MM.1S (cell line): Measurements from ENCODE around the gene MZF1.
A peak's percentile ranks its signal among the peaks of the same experiment; 100 is the strongest.

Experiments
- DNase-seq: peaks from one replicate; pipeline ENCODE4 v3.0.0-alpha.2; 2015
- H2AFZ ChIP-seq: fragments of 300-600 bp; sonication (generic); 2 replicates; pipeline ENCODE4 v1.6.0; 2016; ENCODE audit warnings: antibody characterized with exemption, low read length
- H3F3A ChIP-seq: fragments of 300-600 bp; sonication (generic); 2 replicates; pipeline ENCODE4 v1.6.1; 2016; ENCODE audit warnings: mild to moderate bottlenecking, antibody characterized with exemption, low read length, moderate library complexity, mixed read lengths; ENCODE audit not compliant: insufficient read depth
- H3K27ac ChIP-seq: fragments of 300-600 bp; sonication (generic); 2 replicates; pipeline ENCODE4 v1.5.1; 2016; ENCODE audit warnings: mild to moderate bottlenecking, low read length
- H3K27me3 ChIP-seq: fragments of 300-600 bp; sonication (generic); replicated peaks from 2 replicates; pipeline ENCODE4 v1.6.0; 2016; ENCODE audit warnings: low read length; ENCODE audit not compliant: insufficient read depth
- H3K36me3 ChIP-seq: fragments of 300-600 bp; sonication (generic); replicated peaks from 2 replicates; pipeline ENCODE4 v1.6.1; 2016; ENCODE audit warnings: mild to moderate bottlenecking, low read length, mixed read lengths; ENCODE audit not compliant: insufficient read depth
- H3K4me1 ChIP-seq: fragments of 300-600 bp; sonication (generic); 2 replicates; pipeline ENCODE4 v1.6.1; 2016; ENCODE audit warnings: low read length, mixed read lengths
- H3K4me2 ChIP-seq: fragments of 300-600 bp; sonication (generic); 2 replicates; pipeline ENCODE4 v1.6.0; 2016; ENCODE audit warnings: low read depth, low read length
- H3K4me3 ChIP-seq: fragments of 300-600 bp; sonication (generic); 2 replicates; pipeline ENCODE4 v1.5.1; 2016; ENCODE audit warnings: low read length, mixed read lengths
- H3K79me2 ChIP-seq: fragments of 300-600 bp; sonication (generic); 2 replicates; pipeline ENCODE4 v1.6.1; 2016; ENCODE audit warnings: mixed run types, low read length, mixed read lengths
- H3K9ac ChIP-seq: fragments of 300-600 bp; sonication (generic); 2 replicates; pipeline ENCODE4 v1.6.1; 2016; ENCODE audit warnings: low read length, mixed read lengths
- H3K9me2 ChIP-seq: fragments of 300-600 bp; sonication (generic); replicated peaks from 2 replicates; pipeline ENCODE4 v1.6.1; 2016; ENCODE audit warnings: mild to moderate bottlenecking, low read length, mixed read lengths; ENCODE audit not compliant: insufficient read depth
- H3K9me3 ChIP-seq: fragments of 300-600 bp; sonication (generic); replicated peaks from 2 replicates; pipeline ENCODE4 v1.6.1; 2016; ENCODE audit warnings: mild to moderate bottlenecking, low read length, mixed read lengths; ENCODE audit not compliant: insufficient read depth
- H4K20me1 ChIP-seq: fragments of 300-600 bp; sonication (generic); 2 replicates; pipeline ENCODE4 v1.6.1; 2016; ENCODE audit warnings: mild to moderate bottlenecking, low read length, moderate library complexity, mixed read lengths; ENCODE audit not compliant: insufficient read depth
- EZH2 ChIP-seq: fragments of 300-600 bp; sonication (generic); optimal IDR thresholded peaks from 2 replicates; pipeline ENCODE3; 2017; ENCODE audit warnings: low read depth, mild to moderate bottlenecking, antibody characterized with exemption, low read length, mixed read lengths
- EZH2phosphoT487 ChIP-seq: fragments of 300-600 bp; sonication (generic); IDR thresholded peaks from 2 replicates; pipeline ENCODE4 v1.6.1; 2018; ENCODE audit warnings: antibody characterized with exemption, low read length
- TF ChIP-seq, protein P1 (sequence below): fragments of 300-600 bp; sonication (generic); IDR thresholded peaks from 2 replicates; pipeline ENCODE4 v1.5.1; 2016; ENCODE audit warnings: antibody characterized with exemption, low read length, mixed read lengths

Gene MZF1

DNA sequence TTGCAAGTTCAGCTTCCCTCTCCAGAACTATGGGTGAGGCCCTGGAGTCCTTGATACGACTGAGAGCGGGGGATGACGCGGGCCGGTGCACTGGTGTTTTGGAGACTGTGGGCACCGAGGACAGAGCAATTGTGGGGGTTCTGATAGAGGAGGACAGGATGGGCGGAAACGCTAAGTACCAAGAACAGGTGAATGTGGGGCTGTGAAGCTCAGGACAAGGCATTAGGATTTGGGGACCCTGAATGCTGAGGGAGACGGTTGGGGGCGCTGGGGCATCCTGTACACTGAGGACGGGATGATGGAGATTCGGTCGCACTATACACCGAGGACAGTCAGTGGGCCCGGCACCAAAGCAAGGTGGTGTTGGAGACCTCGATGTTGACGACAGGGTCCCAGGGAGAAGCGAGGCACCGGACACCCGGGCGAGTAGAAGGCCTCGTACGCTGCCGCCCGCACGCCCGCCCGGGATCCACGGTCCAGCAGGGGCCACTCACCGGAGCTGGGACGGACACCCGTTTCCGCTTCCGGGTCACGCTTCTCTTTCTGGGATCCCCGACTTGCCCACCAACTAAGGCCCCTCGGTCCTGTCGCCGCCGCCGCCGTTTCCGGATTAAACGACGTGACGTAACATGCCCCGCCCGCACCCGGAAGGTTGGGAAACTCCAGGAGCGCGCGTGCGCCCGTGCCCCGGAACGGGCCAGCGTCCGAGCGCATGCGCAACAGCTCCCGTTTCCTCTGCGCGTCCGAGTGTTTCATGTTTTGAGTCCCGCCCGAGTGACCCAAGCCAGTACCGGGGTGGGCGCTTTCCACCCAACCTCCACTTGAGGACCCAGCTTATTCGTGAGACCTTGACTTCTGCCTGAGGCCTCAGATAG is 18.4 kb downstream of the MZF1 start, which contains the start of gene CHMP2A:
Gene CHMP2A (minus strand): TSS at position 612 of the 875 bp plus-strand sequence. CDS start 893 bp downstream, outside the sequence.
- H3K4me1 ChIP-seq, result peaks cover 22% of the 10 kb centered on the region
- peaks cover 45% of the 10 kb centered on the region for H3K79me2 ChIP-seq
- H4K20me1 ChIP-seq, result peaks cover 8% of the 10 kb centered on the region; the same call in 1 of the 2 replicates
- H3K27ac ChIP-seq, result peak within 1 kb of the TSS; percentile 88
- H3K4me2 ChIP-seq, result peak within 1 kb of the TSS; percentile 98
- peak within 1 kb of the TSS; percentile 81 for H2AFZ ChIP-seq
- no peak for TF ChIP-seq EZH2
- TF ChIP-seq, protein P1, sequence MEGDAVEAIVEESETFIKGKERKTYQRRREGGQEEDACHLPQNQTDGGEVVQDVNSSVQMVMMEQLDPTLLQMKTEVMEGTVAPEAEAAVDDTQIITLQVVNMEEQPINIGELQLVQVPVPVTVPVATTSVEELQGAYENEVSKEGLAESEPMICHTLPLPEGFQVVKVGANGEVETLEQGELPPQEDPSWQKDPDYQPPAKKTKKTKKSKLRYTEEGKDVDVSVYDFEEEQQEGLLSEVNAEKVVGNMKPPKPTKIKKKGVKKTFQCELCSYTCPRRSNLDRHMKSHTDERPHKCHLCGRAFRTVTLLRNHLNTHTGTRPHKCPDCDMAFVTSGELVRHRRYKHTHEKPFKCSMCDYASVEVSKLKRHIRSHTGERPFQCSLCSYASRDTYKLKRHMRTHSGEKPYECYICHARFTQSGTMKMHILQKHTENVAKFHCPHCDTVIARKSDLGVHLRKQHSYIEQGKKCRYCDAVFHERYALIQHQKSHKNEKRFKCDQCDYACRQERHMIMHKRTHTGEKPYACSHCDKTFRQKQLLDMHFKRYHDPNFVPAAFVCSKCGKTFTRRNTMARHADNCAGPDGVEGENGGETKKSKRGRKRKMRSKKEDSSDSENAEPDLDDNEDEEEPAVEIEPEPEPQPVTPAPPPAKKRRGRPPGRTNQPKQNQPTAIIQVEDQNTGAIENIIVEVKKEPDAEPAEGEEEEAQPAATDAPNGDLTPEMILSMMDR, result no peak
- peak within 1 kb of the TSS; percentile 95 for H3K4me3 ChIP-seq
- H3K9me3 ChIP-seq, result no peaks in the 10 kb centered on the region
- peak within 1 kb of the TSS; percentile 92 for H3K9ac ChIP-seq
- peaks cover 63% of the 10 kb centered on the region for H3F3A ChIP-seq
- no peaks in the 10 kb centered on the region for H3K27me3 ChIP-seq
- H3K9me2 ChIP-seq, result no peaks in the 10 kb centered on the region
- peak; percentile 96 for DNase-seq
- peaks cover 3% of the 10 kb centered on the region; the same call in 1 of the 2 replicates for H3K36me3 ChIP-seq

DNA sequence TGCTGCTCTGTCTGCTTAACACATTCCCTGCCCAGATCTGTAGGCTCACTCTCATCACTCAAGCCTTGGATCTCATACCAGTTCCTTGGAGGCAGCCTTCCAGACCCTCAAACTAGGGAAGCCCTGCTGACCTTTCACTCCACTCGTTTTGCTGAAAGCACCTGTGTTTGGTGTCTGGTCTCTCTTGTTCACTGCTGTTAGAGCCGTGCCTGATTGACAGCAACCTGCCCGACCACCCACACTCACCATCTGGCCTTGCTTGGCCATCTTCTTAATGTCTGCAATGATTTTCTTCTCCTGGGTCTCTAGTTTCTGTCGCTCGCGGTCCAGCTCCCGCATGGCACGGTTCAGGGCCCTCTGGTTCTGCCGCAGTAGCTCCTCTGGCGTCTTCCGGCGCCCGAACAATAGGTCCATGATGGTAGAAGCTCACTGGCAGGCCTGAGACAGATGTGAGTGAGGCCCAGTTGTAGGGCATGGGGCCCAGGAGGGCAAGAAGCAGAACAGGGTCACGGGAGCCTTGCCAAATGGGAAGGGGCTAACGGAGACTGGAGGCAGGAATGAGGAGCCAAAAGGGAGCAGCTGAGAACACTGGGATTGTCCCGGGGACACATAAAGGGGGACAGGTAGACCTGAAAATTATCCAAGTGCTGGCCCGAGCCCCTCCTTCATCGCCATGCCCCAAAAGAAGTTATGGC is 19.2 kb downstream of the MZF1 start:
- peaks cover 7% of the 10 kb centered on the region; the same call in 1 of the 2 replicates for H3K36me3 ChIP-seq
- peaks cover 58% of the 10 kb centered on the region for H3F3A ChIP-seq
- peaks cover 53% of the 10 kb centered on the region for H3K79me2 ChIP-seq

GRCh38 chr19:58552655-58553054 is 20.5 kb downstream of the MZF1 start:
- no peak overlapping the region for H2AFZ ChIP-seq
- no peak overlapping the region for H3K4me3 ChIP-seq
- H3K9me3 ChIP-seq, result no peaks in the 10 kb centered on the region
- H3K4me2 ChIP-seq, result no peak overlapping the region
- TF ChIP-seq EZH2phosphoT487 (no peak), EZH2 (no peak)
- TF ChIP-seq, protein P1, result no peak
- H4K20me1 ChIP-seq, result peaks cover 9% of the 10 kb centered on the region; the same call in 1 of the 2 replicates
- H3K9me2 ChIP-seq, result no peaks in the 10 kb centered on the region
- peaks cover 21% of the 10 kb centered on the region for H3K4me1 ChIP-seq
- peaks cover 13% of the 10 kb centered on the region for H3K36me3 ChIP-seq
- no peak for DNase-seq
- peaks cover 61% of the 10 kb centered on the region for H3K79me2 ChIP-seq
- peaks cover 55% of the 10 kb centered on the region for H3F3A ChIP-seq
- H3K27me3 ChIP-seq, result no peaks in the 10 kb centered on the region
- H3K27ac ChIP-seq, result no peak overlapping the region
- H3K9ac ChIP-seq, result no peak overlapping the region

More for the DNA sequence above, 19.2 kb downstream of the MZF1 start:
- Histone ChIP-seq H3K27me3 (no peaks in the 10 kb centered on the region), H3K27ac (peak overlapping the region; percentile 88; the same call in 1 of the 2 replicates), H4K20me1 (peaks cover 8% of the 10 kb centered on the region; the same call in 1 of the 2 replicates), H3K4me3 (peak overlapping the region; percentile 95), H3K9ac (peak overlapping the region; percentile 92), H2AFZ (peak overlapping the region; percentile 80; the same call in 1 of the 2 replicates), H3K9me2 (no peaks in the 10 kb centered on the region), H3K4me1 (peaks cover 21% of the 10 kb centered on the region), H3K4me2 (peak overlapping the region; percentile 98), H3K9me3 (no peaks in the 10 kb centered on the region)
- DNase-seq, result no peak
- TF ChIP-seq EZH2phosphoT487 (no peak), EZH2 (no peak)
- TF ChIP-seq, protein P1, result no peak
